ENCODE data around the gene COL13A1.
A peak's percentile ranks its signal among the peaks of the same experiment; 100 is the strongest.

The COL13A1 gene

DNA sequence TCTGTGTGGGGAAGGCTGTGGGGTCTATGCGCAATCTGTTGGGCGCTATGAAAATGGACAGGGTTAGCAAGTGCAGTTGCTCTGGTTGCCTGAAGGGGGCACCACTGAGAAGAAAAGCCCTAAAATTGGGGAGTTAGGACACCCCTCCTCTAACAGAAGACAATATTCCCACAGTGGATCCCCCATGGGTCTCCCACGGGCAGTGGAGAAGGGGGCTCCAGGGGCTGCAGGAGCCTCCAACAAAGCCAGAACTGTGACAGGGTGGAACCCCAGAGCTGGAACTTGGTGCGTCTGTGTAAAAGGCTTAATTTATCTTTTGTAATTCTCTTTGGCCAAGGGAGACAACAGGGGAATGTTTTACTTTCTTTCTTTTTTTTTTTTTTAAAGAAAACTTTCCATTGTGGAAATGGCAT lies 12.5 kb upstream of the COL13A1 start:
- no peak for DNase-seq (ENCODE audit: low spot score)
- FAIRE-seq: no peak

DNA sequence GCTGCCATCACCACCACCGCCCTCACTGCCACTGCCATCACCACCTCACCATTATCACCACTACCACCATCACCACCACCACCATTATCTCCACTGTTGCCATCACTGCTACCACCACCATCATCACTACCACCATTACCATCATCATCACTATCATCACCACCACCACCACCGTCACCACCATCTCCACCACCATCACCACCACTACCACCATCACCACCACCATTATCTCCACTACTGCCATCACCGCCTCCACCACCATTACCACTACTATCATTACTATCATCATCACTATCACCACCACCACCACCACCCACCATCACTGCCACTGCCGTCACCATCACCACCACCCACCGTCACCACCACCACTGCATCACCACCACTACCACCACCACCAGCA lies 9.9 kb upstream of the COL13A1 start:
- FAIRE-seq: no peak
- no peak for DNase-seq (ENCODE audit: low spot score)

DNA sequence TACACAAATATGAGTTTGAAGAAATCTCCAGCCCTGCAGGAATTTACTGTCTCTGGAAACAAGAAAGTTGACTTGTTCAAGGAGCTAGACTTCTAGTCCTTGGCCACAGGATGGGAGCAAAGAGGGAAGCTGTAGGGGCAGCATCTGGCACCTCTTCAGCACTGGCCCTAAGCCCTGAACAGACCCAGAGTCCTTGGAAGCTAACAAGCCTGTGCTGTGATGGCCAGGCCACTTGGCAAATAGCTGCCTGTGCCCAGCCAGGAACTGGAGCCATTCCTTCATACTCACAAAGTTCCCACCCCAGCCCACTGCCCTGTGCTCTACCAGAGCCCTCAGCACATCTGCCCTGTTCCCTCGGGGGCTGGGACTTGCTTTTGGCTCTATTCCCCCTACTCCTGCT lies 9.4 kb upstream of the COL13A1 start:
- no peak for DNase-seq (ENCODE audit: low spot score)
- FAIRE-seq: no peak

DNA sequence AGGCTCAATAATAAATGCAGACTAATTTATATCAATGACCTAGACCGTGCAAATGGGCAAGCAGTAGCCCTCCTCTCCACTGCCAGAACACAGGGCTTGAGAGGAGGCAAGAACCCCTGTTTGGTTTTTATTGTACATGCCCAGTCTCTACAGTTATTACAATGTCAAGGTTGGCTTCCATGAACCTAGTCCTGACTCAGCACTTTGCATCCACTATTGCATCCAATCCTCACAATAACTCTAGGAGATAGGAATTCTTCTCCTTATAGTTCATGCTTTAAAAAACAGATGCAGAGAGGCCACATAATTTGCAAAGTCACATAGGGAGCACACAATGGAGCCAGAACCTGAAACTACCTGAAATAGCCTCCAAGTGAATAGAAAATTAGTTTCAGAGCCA lies 7.0 kb upstream of the COL13A1 start:
- no peak for FAIRE-seq

DNA sequence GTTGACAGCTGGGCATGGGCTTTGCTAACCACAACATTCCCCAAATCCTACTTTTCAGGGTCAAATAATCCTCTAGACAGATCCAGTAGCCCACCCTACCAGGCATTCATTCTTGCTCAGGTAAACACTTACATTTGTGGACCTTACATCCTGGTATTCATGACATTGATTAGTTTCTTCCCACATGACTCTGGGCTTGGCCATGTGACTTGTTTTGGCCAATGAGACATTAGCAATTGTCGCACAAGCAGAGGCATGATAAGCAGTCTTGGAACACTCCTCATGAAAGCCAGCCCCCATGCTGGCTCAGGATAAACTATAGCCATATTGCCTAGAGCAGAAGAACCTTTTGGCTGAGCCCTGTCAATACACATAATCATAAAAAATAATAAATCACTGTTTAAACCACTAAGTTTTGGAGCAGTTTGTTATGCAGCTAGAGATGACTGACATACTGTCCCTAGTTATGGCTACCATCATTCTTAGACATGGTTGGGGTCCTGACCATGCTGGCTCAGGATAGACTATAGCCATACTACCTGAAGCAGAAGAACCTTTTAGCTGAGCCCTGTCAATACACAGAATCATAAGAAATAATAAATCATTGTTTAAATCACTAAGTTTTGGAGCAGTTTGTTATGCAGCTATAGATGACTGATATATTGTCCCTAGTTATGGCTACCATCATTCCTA lies 6.3 kb upstream of the COL13A1 start:
- FAIRE-seq: no peak
- DNase-seq (ENCODE audit: low spot score): no peak

More for the DNA sequence above, 7.0 kb upstream of the COL13A1 start:
- no peak for DNase-seq (ENCODE audit: low spot score)

DNA sequence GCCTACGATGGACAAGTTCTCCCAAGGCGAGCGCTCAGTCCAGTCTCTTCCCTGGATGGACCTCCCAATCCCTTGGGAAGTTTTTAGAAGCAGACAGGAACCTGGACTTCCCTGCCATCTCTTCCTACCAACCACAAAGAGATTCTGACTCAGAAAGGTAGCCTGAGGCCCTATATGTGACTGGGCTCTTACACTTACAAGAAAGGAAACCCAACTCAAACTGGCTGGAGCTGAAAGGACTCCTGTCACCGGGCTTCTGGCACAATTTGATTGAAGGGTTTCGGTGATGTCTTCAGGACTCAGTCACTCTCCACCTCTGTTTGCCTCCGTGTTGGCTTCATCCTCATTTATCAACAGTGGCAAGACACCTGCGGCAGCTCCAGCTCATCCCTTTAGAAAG lies 3.7 kb upstream of the COL13A1 start:
- DNase-seq (ENCODE audit: low spot score) (no peak), FAIRE-seq (no peak)

DNA sequence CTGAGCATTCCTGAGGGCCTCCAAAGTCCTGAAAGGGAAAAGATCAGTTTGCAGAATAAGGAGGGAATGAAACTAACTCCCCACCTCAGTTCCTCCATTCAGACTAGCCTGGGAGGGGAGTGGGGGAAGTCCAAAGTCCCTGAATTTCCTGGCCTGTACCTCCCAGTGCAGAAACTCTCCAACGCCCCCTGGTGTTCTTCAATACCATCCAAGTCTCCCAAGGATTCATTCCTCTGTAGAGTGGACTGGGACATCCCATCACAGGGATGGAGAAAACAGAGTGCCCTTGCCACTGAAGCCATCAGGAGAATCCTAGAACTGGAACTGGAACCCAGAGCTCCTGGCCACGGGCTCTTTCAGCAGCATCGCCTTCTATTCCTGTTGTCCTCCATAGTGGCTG lies 1.6 kb upstream of the COL13A1 start:
- DNase-seq (ENCODE audit: low spot score) (peak; percentile 27), FAIRE-seq (no peak)

DNA sequence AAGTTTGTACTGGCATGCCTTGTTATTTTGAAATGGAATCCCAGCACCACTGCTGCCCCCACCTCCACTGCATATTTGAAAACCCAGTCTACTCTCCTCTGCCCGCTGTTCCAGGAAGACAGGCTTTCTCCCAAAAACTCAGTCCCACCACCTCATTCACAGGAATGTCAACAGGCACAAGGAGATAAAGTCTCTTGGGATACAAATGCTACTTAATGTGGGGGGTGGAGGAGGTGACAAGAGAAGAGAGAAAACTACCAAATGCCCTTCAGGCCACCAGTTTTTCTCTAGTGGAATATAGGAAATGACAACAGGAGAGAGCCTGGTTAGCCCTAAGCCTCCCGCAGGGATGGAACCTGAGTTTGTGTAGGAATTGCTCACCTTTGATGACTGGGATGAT lies 1.0 kb upstream of the COL13A1 start:
- FAIRE-seq: no peak
- DNase-seq (ENCODE audit: low spot score): no peak

DNA sequence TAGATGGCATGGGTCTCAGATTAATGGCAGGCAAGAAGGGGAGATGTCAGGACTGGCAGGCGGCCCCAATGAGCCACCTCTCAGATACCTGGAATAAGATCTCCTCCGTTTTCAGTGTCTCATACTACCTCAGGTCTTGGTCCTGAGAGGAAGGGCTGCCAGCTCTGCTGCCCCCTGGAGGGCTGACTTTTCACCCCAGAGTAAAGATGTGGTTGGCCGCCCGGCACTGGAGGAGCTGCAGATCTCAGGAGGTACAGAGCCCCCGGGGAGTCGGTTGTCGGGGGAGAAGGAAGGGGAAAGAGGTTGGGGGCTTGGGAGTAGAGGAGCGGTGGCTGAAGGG lies 642 bp upstream of the COL13A1 start:
- FAIRE-seq: no peak

DNA sequence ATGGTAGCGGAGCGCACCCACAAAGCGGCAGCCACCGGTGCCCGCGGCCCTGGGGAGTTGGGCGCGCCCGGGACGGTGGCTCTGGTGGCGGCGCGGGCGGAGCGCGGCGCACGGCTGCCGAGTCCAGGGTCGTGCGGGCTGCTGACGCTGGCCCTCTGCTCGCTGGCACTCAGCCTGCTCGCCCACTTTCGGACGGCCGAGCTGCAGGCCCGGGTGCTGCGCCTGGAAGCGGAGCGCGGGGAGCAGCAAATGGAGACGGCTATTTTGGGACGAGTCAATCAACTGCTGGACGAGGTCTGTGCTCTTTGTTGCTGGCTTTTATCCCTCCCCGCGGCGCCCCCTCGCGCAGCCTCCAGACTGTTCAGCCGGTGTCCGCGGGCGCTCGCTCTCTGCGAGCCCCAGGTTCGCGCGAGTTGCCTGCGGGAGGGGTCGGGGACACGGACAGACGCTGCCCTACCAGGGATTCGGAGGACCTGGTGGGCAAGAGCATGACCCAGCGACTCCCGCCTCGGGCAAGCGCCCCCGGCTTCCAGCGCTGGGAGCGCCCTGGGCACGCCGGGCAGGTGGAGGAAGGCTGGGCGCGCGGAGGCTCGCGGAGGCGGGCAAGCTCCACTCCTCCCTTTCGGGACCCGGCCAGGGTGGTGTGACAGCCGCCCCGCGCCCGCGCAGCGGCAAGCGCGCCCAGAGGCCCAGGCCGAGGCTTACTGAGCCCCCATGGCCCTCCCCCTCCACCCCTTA lies 887 bp downstream of the COL13A1 start:
- FAIRE-seq (no peak), DNase-seq (ENCODE audit: low spot score) (no peak)

More for the DNA sequence above, 642 bp upstream of the COL13A1 start:
- peak; percentile 45 for DNase-seq (ENCODE audit: low spot score)

DNA sequence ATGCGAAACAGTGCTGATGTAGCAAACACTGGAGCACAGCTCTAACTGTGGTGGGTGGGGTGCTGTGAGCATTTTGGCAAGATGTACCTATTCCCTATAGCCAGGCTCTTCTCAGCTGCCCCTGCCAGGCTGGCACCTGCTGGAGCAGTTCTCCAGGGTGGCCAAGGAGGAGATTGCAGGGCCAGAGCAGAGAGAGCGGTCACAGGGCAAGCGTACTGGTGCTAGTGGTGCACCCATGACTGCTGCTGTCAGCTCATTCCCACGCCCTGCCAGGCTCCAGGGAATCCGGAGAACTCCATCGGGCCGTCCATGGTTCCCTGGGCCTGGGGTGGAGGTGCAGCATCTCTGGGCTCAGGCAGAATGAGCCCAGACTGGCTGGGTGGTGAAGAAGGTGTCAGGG lies 2.1 kb downstream of the COL13A1 start:
- no peak for FAIRE-seq

DNA sequence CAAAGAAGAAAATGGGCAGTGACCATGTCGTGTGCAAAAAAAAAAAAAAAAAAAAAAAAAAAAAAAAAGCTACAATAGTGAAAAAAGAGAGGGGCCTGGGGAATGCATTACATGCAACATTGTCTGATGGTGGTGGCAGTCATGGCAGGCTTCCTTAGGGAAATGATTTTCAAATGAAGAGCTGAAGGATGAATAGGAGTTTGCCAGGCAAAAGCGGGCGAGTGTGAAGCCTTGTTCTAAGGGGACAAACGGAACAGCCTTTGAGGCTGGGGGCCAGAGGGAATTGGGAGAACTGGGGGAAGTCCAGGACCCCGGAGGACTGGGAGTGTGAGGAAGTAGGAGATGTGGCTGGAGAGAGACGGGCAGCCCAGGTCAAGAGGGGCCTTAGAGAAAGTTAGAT lies 3.1 kb downstream of the COL13A1 start:
- FAIRE-seq: no peak

More for the DNA sequence above, 2.1 kb downstream of the COL13A1 start:
- no peak for DNase-seq (ENCODE audit: low spot score)

DNA sequence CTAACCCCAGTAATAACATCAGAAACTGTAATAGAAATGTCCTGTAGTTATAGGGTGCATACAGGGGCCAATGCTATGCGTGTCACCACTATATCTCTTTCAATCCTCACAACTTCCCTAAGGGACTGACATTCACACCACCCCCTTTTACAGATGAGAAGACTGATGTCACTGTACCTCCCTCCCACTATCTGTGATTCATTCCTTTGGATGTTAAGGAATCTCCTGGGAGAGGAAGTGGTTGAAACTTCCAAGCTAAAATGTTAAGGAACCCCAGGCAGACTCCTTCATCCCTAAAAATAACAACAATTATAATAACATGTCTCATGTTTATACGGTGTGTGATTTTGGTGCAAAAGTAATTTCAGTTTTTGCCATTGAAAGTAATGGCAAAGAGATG lies 5.4 kb downstream of the COL13A1 start:
- FAIRE-seq (peak; percentile 91), DNase-seq (ENCODE audit: low spot score) (peak; percentile 89)

More for the DNA sequence above, 3.1 kb downstream of the COL13A1 start:
- DNase-seq (ENCODE audit: low spot score): no peak

DNA sequence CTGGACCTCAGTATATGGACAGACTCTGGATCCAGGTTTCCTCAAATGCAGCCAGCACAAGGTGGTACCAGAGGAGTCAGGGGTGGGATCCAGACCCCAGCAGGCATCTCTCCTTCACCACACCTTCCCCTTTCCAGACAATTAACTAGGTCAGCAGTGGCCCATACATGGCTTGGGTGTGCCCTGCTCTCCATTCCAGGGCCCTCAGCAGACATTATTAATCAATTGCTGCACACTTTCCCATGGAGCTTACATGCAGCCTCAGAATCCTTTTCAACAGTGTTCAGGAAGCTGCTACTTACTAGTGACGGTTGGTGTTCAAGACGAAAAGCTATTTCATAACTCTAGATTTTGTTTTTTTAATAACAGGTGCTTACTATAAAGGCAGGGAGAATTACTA lies 6.0 kb downstream of the COL13A1 start:
- no peak for FAIRE-seq
- DNase-seq (ENCODE audit: low spot score): peak; percentile 26

DNA sequence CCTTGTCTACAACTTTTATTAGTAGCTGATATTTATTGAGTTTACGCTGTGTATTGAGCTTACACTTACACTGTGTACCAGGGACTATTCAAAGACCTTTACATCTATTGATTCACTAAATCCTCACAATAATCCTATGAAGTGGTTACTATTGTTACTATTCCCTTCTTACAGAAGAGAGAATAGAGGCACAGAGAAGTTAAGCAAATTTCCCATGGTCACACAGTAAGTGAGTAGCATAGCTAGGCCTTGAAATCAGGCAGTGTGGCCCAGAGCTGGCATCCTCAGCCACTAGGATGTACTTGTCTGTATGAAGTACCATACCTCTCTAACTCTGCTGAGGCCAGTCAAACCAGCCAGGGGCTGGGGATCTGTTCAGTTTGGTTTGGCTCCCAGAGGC lies 7.6 kb downstream of the COL13A1 start:
- DNase-seq (ENCODE audit: low spot score) (no peak), FAIRE-seq (no peak)

DNA sequence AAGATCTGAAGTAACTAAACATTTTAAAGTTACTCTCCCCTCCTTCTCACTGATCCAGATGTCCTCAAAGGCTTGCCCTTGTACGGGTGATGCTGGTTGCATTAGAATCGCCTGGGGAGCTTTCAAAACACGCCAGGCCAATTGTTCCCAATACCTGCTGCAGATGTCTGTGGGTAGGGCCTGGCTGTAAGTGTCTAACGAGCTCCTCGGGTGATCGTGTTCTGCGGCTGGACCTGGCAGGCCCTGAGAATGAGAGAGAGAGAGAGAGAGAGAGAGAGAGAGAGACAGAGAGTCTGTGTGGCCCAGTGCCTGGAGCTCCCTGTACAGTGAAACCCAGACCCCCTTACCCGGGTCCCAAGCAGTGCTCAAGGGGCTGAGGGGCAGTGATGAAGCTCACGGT lies 8.4 kb downstream of the COL13A1 start:
- no peak for FAIRE-seq

DNA sequence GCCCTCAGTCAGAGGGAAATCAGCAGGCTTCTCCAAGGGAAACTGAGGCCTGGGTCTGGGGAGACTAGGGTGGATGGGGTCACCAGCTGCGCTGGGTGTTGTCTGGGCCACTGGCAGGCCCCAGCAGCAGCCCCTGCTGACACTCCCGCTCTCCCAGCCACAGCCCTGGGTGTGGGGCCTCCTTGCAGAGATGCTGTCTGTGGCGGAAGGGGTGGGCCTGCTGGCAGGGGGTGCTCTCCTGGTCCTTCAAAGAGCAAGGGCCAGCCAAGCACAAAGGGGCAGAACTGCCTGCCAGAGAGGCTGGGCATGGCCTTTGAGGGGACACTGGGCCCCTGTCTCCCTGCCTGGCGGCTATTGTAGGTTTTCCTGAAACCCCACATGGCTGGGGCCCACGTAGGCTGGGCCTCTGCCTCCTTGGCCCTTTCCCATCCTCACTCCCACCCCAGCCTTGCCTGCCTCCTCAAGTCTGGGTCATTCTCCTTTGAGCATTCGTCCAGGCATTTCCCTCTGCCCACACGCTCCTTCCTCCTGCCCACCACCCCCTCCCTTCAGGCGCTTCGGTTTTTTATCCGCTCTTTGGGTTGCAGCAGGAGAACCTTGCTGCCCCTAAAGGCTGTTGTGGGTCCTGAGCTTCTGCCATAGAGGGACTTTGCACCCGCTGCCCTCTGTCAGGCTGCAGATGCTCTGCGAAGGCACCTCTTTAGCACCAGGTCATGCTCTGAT lies 9.1 kb downstream of the COL13A1 start:
- DNase-seq (ENCODE audit: low spot score) (no peak), FAIRE-seq (no peak)

More for the DNA sequence above, 8.4 kb downstream of the COL13A1 start:
- DNase-seq (ENCODE audit: low spot score): no peak

DNA sequence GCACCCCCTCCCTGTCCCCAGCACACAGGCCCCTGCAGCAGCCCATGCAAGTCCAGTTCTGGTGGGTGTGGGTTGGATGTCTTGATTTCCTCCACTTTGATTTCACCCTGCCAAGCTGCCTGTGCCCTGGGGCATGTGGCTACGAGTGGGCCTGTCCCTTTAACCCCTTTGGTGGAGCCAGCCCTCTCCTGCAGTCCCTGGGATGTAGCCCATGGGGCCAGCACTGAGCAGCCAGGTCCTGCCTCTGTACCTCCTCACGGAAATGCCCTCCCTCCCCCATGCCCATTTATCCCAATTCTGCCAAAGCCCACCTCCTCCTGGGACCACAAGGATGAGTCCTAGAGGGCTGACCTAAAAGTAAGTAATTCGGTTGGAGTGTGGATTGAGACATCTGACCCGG lies 11.9 kb downstream of the COL13A1 start:
- FAIRE-seq: no peak

DNA sequence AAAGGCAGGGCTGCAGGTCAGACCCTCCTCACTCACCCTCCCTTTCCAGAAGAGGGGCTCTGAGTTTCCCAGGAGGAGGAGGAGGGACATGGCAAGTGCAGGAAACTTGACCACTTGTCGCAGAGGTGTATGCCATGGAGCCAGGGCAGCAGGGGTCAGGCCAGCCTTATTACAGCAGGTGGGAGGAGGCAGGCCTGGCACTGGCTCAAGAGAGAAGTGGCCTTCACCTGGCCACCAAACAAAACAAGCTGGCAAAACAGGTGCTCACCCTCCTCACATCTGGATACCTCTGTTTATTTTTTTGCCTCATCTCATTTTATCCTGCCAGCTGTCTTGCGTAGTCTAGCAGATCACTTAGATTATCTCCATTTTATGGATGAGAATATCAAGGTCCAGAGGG lies 12.5 kb downstream of the COL13A1 start:
- FAIRE-seq: no peak

More for the DNA sequence above, 11.9 kb downstream of the COL13A1 start:
- DNase-seq (ENCODE audit: low spot score): no peak

DNA sequence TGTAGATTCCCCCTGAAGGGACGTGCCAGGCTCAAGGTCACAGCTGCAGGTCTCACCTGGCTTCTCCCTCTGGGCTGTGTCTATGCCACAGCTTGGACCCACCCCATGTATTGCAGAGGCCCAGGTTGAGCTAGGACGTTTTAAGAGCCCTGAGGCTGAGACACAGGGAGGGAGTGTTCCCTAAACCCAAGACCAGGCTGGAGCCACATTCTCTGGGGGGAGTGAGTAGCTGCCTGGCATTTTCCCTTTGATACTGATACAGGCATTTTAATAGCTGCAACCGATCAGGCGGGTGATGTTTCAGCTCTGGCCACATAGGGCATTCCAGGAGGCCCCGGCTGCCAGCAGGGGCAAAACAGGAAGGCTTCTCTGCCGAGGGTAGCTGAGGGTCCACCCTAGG lies 13.4 kb downstream of the COL13A1 start:
- FAIRE-seq (no peak), DNase-seq (ENCODE audit: low spot score) (no peak)

More for the DNA sequence above, 12.5 kb downstream of the COL13A1 start:
- no peak for DNase-seq (ENCODE audit: low spot score)

DNA sequence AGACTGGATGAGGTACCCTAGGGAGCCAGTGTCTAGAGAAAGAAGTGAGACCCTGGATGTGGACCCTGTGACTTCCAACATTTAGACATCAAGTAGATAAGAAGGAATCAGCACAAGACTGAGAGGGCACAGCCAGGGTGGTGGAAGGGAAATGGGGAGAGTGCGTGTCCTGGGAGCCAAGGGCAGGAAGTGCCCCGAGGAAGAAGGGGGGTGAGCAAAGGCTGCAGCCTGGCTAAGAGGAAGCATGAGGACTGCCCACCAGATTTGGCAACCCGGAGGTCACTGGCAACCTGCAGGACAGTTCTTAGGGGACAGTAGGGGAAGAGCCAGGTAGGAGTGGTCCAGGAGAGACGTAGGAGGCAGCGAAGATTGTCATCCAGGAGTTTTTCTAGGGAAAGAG lies 14.8 kb downstream of the COL13A1 start:
- DNase-seq (ENCODE audit: low spot score): no peak
- FAIRE-seq: no peak

DNA sequence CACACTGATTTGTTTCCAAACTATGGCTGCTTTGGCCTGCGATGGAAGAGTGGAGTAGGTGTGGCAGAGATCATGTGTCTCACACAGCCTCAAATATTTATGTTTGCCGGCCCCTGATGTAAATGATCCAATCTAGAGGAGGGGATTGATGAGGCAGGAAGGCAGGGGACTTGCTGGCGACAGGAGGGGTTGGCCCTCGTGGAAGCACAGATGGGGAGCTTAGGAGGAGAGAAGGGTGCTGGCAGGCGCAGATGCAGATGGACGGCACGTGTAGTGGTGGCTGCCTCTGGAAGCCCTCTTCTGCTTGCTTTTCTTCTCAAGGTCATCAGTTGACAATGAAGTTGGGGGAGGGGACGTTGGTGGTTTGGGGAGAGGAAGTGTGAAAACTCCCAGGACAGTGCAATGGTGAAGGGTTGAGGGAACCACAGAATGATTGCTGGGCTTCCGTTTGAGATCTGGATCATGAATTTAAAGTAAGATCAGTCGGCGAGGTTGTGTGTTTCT lies 15.4 kb downstream of the COL13A1 start:
- FAIRE-seq: no peak
- no peak for DNase-seq (ENCODE audit: low spot score)

Measured in RCC 7860 (cell line).